Measurements from ENCODE around the gene SPAAR.
A peak's percentile ranks its signal among the peaks of the same experiment; 100 is the strongest.
"Not testable (repeated sequence)": the region's sequence is repeated elsewhere in the genome, so short reads cannot be mapped to it uniquely, and the experiment has no call there.

Gene SPAAR, protein sequence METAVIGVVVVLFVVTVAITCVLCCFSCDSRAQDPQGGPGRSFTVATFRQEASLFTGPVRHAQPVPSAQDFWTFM

GRCh38 chr9:35909274-35909673 lies at the start of gene SPAAR:
TSS of gene SPAAR (plus strand) at chr9:35909490. CDS start at chr9:35910464, 974 bp downstream.
- no peak for DNase-seq

GRCh38 chr9:35859990-35860339 lies 49.3 kb upstream of the SPAAR start:
- no peak for DNase-seq

- no peak for DNase-seq
Observed at GRCh38 chr9:35861161-35861897, 48.0 kb upstream of the SPAAR start.

- DNase-seq, result no peak
Observed at GRCh38 chr9:35862328-35862727, 47.0 kb upstream of the SPAAR start.

GRCh38 chr9:35863583-35863982 lies 45.7 kb upstream of the SPAAR start:
- DNase-seq, result no peak

DNA sequence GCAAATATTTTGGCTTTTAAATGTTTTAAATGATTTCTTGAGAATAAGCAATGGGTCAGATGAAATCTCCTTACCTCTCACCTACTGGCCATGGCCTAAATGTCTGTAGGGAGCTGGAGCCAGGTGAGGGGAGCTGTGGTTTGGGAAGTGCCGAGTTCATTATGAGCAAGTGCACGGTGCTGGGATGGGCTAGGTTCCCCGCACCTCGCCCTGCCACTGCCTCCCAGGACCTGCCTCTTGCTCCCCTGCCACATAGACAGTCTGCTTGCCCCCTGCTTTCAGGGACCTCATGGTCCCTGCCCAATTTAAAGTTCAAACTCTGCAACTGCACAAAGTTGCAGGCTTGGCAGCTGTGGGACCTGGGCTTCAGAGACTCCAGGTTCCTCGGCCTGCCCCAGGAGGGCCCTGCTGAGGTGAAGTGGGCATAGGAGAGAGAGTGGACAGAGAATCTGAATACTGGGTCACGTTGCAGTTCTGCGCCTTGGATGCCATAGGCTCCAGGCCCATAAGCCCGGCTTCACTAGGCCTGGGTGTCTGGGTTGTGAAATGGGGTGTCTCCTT lies 44.5 kb upstream of the SPAAR start:
- DNase-seq, result no peak

DNA sequence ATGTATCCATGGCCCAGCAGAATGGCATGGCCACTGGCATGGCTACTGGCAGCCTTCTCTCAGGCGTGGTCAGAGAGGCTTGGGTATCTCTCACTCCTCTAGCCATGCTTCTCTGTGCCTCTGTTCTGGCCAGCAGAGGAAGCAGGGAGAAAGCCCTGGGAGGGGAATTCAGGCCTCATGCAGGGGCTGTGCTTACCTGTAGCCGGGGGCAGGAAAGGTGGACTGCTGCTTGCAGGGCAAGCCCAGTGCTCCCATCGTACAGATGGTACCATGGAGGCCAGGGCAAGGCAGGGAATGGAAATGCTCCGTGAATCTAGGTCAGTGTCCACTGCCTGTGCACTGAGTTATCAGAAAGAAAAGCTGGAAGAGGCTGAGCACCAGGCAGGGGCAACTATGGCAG lies 41.8 kb upstream of the SPAAR start:
- no peak for DNase-seq

DNA sequence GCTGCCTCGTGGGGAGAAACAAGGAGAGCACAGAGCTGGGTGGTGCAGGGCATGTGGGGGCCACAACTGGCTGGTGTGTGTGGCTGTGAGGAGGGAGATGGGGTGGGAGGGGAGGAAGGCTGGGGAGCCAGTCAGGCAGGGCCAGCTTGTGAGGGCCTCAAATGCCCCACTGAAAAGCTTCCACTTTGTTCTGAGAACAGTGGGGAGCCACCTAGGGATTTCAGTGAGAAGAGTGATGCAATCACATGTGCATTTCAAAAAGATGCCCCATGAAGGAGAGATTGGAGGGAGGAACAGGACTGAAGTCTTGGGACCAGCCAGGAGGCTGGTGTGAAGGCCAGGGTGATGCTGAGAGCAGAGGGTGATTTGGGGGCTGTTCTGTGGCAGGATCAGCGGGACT lies 40.4 kb upstream of the SPAAR start:
- DNase-seq, result no peak

GRCh38 chr9:35869621-35870216 lies 39.6 kb upstream of the SPAAR start:
- DNase-seq, result no peak

- DNase-seq, result no peak
Observed at GRCh38 chr9:35870351-35870923, 38.9 kb upstream of the SPAAR start, which contains the start of gene OR13J1. TSS of gene OR13J1 (minus strand) at chr9:35870401. CDS start at chr9:35870401, 0 bp downstream.

- no peak for DNase-seq
Observed at GRCh38 chr9:35871545-35871944, 37.7 kb upstream of the SPAAR start.

GRCh38 chr9:35872505-35872904 lies 36.8 kb upstream of the SPAAR start:
- DNase-seq, result no peak

- DNase-seq, result peak; percentile 15
Observed at GRCh38 chr9:35882263-35882848, 26.9 kb upstream of the SPAAR start.

DNA sequence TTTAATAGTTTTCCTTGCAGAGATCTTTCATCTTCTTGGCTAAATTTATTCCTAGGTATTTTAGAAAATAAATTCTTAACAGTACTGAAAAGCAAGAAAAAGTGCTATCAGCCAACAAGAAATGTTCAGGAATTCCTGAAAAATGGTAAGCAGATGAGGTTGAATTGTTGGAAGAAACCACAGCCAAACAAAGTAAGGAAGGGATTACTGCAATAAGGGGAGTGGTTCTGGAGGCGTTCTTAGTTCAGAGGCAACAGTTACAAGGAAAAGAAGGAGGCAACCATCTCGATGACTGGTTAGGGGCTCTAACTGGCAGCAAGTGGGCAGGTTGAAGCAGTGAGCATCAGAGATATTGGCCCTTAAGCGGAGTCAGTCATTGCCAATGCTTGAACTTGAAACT lies 26.3 kb upstream of the SPAAR start:
- no peak for DNase-seq

DNA sequence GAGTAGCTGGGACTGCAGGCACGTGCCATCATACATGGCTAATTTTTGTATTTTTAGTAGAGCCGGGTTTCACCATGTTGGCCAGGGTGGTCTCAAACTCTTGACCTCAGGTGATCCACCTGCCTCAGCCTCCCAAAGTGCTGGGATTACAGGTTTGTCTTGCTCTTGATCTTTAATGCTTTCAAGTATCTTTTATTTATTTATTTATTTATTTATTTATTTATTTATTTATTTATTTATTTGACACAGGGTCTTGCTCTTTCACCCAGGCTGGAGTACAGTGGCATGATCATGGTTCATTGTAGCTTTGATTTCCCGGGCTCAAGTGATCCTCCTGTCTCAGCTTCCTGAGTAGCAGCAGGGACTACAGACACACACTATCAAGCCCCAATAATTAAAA lies 24.4 kb upstream of the SPAAR start:
- DNase-seq, result not testable (repeated sequence)

DNA sequence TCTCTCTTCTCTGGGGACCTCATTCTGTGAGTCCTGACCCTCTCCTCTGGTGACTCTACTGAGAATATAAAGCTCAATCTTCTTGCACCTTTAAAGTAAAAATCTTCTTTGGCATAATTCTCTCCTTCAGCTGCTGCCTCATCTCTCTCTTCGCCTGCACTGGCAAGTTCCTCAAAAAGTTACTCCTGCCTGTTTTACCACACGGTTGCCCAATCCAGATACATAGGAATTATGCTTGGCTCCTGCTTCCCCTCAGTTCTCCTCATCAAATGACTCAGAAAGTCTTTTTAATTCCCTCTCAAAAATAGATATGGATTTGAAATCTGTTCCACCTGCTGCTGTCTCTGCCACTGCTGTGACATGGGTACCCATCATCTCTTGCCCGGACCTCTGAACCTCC lies 17.6 kb upstream of the SPAAR start:
- DNase-seq, result no peak

GRCh38 chr9:35892051-35892450 lies 17.2 kb upstream of the SPAAR start:
- DNase-seq, result no peak

- DNase-seq, result no peak
Observed at GRCh38 chr9:35896570-35896969, 12.7 kb upstream of the SPAAR start.

DNA sequence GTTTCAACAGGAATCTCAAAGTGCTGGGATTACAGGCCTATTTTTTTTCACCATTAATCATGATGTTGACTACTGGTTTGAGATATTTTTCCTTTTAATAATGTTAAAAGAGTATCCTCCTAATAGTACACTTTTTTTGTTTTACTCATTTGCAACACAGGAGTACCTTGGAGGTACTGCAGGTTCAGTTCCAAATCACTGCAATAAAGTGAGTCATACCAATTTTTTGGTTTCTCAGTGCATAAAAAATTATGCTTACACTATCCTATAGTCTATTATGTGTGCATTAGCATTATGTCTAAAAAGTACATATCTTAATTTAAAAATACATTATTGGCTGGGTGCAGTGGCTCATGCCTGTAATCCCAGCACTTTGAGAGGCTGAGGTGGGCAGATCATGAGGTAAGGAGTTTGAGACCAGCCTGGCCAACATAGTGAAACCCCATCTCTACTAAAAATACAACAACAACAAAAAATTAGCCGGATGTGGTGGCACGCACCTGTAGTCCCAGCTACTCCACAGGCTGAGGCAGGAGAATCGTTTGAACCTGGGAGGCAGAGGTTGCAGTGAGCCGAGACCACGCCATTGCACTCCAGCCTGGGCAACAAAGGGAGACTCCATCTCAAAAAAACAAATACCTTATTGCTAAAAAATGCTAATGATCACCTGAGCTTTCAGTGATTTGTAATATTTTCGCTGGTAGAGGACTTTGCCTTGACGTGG lies 11.8 kb upstream of the SPAAR start:
- not testable (repeated sequence) for DNase-seq

GRCh38 chr9:35898337-35898736 lies 11.0 kb upstream of the SPAAR start:
- DNase-seq, result no peak

DNA sequence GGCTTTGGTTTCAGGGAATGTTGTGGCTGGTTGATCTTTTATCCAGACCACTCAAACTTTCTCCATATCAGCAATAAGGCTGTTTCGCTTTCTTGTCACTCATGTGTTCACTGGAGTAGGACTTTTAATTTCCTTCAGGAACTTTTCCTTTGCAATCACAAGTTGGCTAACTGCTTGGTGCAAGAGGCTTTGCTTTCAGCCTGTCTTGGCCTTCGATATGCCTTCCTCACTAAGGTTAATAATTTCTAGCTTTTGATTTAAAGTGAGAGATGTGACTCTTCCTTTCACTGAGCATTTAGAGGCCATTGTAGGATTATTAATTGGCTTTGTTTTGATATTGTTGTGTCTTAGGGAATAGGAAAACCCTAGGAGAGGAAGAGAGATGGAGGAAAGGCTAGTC lies 10.3 kb upstream of the SPAAR start:
- no peak for DNase-seq

- peak; percentile 46 for DNase-seq
Observed at GRCh38 chr9:35903049-35903448, 6.2 kb upstream of the SPAAR start.

- no peak for DNase-seq
Observed at GRCh38 chr9:35904338-35904737, 5.0 kb upstream of the SPAAR start.
